ENCODE data around the gene FRMD8. TPM values are rescaled to one million over a fixed set of nuclear protein-coding genes. Genes with fewer than 3 reads are reported as not detected.

Gene FRMD8, protein sequence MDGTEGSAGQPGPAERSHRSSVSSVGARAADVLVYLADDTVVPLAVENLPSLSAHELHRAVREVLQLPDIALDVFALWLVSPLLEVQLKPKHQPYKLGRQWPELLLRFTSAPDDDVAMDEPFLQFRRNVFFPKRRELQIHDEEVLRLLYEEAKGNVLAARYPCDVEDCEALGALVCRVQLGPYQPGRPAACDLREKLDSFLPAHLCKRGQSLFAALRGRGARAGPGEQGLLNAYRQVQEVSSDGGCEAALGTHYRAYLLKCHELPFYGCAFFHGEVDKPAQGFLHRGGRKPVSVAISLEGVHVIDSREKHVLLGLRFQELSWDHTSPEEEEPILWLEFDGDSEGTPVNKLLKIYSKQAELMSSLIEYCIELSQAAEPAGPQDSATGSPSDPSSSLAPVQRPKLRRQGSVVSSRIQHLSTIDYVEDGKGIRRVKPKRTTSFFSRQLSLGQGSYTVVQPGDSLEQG
- total RNA-seq (10 to 100 TPM; 20.7 to 22.8 TPM), polyA plus RNA-seq (1 to 10 TPM; 2.8 to 9.4 TPM)

DNA sequence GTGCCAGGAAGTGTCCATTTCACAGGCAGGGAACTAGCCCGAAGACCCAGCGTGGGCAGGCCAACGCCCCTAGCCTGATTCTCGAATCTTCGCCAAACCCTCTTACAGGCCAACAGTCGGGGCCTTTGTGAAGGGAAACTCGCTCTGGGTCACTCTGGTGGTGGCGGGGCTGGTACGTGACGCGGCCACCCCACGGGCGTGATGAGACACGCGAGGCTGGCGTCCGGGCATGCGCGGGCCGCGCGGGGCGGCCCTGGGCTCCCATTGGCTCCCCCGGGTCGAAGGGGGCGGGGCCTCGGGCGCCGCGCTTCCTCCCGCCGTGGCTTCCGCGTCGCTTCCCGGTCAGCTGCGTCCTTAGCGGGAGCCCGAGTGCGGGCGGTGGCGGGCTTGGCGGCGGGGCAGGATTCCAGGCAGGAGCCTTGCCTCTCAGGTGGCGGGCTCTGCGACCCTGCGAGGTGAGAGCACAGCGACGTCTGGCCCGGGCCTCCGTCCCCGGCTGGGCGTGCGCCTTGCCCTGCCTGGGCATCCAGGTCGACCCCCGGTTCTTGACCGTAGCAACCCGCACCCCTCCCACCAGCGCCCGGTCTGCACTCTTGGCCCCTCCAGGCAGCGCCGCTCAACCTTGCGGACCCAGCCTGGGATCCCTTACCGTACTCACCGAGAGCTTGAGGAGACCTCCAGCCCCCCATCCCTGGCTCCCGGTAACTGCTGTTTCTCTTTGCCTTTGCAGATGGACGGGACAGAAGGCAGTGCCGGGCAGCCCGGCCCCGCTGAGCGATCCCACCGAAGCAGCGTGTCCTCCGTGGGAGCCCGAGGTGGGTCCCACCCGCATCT, at the start of gene FRMD8:
Gene FRMD8 (plus strand): TSS at position 331 of the 834 bp plus-strand sequence. CDS start 400 bp downstream, at position 731.
- H3K9me3 ChIP-seq (ENCODE audit: control insufficient read depth in 4 of 4, low read length in 3 of 4) = no peaks in the 10 kb centered on the region
- H3K9ac ChIP-seq (ENCODE audit: low read depth in 1 of 2, low read length in 2 of 2) = peak within 1 kb of the TSS; percentile 77 to 78
- TF ChIP-seq, protein P1, sequence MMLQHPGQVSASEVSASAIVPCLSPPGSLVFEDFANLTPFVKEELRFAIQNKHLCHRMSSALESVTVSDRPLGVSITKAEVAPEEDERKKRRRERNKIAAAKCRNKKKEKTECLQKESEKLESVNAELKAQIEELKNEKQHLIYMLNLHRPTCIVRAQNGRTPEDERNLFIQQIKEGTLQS (IDR thresholded peaks at IDR 0.05) = no peak
- TF ChIP-seq SP1 (IDR thresholded peaks at IDR 0.05) (peak; percentile 20), YY1 (IDR thresholded peaks at IDR 0.05) (peak; percentile 41)
- no peaks in the 10 kb centered on the region for H3K27me3 ChIP-seq (ENCODE audit: control insufficient read depth in 4 of 4, insufficient read depth in 4 of 4, low read length in 3 of 4)
- H3K36me3 ChIP-seq (ENCODE audit: control insufficient read depth in 4 of 4, insufficient read depth in 3 of 4, low read depth in 1 of 4, low read length in 3 of 4) = no peaks in the 10 kb centered on the region
- H3K4me1 ChIP-seq (ENCODE audit: control insufficient read depth in 4 of 4, insufficient read depth in 4 of 4, low read length in 3 of 4) = peaks cover 5 to 18% (median 12%) of the 10 kb centered on the region in 4 donors
- H3K27ac ChIP-seq (ENCODE audit: low read depth in 1 of 2, low read length in 2 of 2) = peak within 1 kb of the TSS; percentile 83 to 85
- peak within 1 kb of the TSS; percentile 65 to 94 (median 79) for H3K4me3 ChIP-seq (ENCODE audit: low read depth in 1 of 3, low read length in 3 of 3)
- peak; percentile 92 for DNase-seq (ENCODE audit: low spot score)
- WGBS = 2% methylated on average over 76 of the region's 76 CpGs

DNA sequence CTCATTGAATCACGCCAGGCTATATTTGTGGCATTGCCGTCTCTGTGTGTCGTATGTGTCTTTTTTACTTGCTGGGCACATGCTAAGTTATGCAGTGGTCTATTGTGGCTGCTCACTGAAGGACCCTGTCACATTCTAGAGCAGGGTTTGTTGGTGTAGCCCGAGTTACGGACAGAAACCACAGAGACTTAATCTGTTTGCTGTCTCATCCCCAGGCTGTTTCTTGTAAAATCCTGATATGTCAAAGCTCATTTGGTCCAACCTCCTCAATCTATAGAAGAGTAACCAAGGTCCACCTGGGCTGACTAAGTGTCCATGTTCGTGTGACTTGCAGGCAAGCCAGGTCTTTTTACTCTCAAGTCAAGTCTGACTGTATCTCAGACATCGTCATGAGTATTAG, 47.8 kb upstream of the FRMD8 start:
- no peak for DNase-seq (ENCODE audit: low spot score)
- no peaks in the 10 kb centered on the region for H3K27me3 ChIP-seq (ENCODE audit: control insufficient read depth in 4 of 4, insufficient read depth in 4 of 4, low read length in 3 of 4)
- WGBS = 92% methylated on average over 7 of the region's 7 CpGs
- H3K36me3 ChIP-seq (ENCODE audit: control insufficient read depth in 4 of 4, insufficient read depth in 3 of 4, low read depth in 1 of 4, low read length in 3 of 4) = peaks cover 7 to 31% (median 29%) of the 10 kb centered on the region in 4 donors
- peaks cover 4 to 15% (median 13%) of the 10 kb centered on the region in 4 donors for H3K4me1 ChIP-seq (ENCODE audit: control insufficient read depth in 4 of 4, insufficient read depth in 4 of 4, low read length in 3 of 4)
- H3K4me3 ChIP-seq (ENCODE audit: low read depth in 1 of 3, low read length in 3 of 3) = no peak overlapping the region
- H3K27ac ChIP-seq (ENCODE audit: low read depth in 1 of 2, low read length in 2 of 2) = no peak overlapping the region
- H3K9me3 ChIP-seq (ENCODE audit: control insufficient read depth in 4 of 4, low read length in 3 of 4) = no peaks in the 10 kb centered on the region
- TF ChIP-seq FOXA2 (IDR thresholded peaks at IDR 0.05) = no peak
- TF ChIP-seq, protein P2, sequence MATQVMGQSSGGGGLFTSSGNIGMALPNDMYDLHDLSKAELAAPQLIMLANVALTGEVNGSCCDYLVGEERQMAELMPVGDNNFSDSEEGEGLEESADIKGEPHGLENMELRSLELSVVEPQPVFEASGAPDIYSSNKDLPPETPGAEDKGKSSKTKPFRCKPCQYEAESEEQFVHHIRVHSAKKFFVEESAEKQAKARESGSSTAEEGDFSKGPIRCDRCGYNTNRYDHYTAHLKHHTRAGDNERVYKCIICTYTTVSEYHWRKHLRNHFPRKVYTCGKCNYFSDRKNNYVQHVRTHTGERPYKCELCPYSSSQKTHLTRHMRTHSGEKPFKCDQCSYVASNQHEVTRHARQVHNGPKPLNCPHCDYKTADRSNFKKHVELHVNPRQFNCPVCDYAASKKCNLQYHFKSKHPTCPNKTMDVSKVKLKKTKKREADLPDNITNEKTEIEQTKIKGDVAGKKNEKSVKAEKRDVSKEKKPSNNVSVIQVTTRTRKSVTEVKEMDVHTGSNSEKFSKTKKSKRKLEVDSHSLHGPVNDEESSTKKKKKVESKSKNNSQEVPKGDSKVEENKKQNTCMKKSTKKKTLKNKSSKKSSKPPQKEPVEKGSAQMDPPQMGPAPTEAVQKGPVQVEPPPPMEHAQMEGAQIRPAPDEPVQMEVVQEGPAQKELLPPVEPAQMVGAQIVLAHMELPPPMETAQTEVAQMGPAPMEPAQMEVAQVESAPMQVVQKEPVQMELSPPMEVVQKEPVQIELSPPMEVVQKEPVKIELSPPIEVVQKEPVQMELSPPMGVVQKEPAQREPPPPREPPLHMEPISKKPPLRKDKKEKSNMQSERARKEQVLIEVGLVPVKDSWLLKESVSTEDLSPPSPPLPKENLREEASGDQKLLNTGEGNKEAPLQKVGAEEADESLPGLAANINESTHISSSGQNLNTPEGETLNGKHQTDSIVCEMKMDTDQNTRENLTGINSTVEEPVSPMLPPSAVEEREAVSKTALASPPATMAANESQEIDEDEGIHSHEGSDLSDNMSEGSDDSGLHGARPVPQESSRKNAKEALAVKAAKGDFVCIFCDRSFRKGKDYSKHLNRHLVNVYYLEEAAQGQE (IDR thresholded peaks at IDR 0.05) = no peak
- no peak for TF ChIP-seq FOXA1 (IDR thresholded peaks at IDR 0.05)
- TF ChIP-seq YY1 (IDR thresholded peaks at IDR 0.05) = no peak
- TF ChIP-seq, protein P3, sequence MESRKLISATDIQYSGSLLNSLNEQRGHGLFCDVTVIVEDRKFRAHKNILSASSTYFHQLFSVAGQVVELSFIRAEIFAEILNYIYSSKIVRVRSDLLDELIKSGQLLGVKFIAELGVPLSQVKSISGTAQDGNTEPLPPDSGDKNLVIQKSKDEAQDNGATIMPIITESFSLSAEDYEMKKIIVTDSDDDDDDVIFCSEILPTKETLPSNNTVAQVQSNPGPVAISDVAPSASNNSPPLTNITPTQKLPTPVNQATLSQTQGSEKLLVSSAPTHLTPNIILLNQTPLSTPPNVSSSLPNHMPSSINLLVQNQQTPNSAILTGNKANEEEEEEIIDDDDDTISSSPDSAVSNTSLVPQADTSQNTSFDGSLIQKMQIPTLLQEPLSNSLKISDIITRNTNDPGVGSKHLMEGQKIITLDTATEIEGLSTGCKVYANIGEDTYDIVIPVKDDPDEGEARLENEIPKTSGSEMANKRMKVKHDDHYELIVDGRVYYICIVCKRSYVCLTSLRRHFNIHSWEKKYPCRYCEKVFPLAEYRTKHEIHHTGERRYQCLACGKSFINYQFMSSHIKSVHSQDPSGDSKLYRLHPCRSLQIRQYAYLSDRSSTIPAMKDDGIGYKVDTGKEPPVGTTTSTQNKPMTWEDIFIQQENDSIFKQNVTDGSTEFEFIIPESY (IDR thresholded peaks at IDR 0.05) = no peak
- TF ChIP-seq, protein P1 (IDR thresholded peaks at IDR 0.05) = no peak
- TF ChIP-seq HNF4G (IDR thresholded peaks at IDR 0.05) = no peak
- no peak for TF ChIP-seq TAF1 (conservative IDR thresholded peaks at IDR 0.05)
- TF ChIP-seq EGR1 (IDR thresholded peaks at IDR 0.05; ENCODE audit: low read depth in 2 of 2) = no peak
- no peak for TF ChIP-seq JUND (IDR thresholded peaks at IDR 0.05)
- TF ChIP-seq RXRA (IDR thresholded peaks at IDR 0.05) = no peak
- TF ChIP-seq NR2F2 (IDR thresholded peaks at IDR 0.05) = no peak
- TF ChIP-seq HNF4A (conservative IDR thresholded peaks at IDR 0.05) = no peak
- TF ChIP-seq, protein P4, sequence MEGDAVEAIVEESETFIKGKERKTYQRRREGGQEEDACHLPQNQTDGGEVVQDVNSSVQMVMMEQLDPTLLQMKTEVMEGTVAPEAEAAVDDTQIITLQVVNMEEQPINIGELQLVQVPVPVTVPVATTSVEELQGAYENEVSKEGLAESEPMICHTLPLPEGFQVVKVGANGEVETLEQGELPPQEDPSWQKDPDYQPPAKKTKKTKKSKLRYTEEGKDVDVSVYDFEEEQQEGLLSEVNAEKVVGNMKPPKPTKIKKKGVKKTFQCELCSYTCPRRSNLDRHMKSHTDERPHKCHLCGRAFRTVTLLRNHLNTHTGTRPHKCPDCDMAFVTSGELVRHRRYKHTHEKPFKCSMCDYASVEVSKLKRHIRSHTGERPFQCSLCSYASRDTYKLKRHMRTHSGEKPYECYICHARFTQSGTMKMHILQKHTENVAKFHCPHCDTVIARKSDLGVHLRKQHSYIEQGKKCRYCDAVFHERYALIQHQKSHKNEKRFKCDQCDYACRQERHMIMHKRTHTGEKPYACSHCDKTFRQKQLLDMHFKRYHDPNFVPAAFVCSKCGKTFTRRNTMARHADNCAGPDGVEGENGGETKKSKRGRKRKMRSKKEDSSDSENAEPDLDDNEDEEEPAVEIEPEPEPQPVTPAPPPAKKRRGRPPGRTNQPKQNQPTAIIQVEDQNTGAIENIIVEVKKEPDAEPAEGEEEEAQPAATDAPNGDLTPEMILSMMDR (IDR thresholded peaks at IDR 0.05; ENCODE audit: low read depth, low read length, missing input control) = no peak
- no peak for TF ChIP-seq SP1 (IDR thresholded peaks at IDR 0.05)
- no peak overlapping the region for H3K9ac ChIP-seq (ENCODE audit: low read depth in 1 of 2, low read length in 2 of 2)
